Heart left ventricle (tissue), 13 donors: ENCODE measurements around the gene MYH7.

Experiments
- CTCF ChIP-seq, 12 donors: fragments of 200-600 bp; sonication (generic) in 4 of 12; IDR thresholded peaks; one replicate each; pipeline versions ENCODE4 v1.5.0 to v1.8.0; 2018 to 2022; ENCODE audit warnings: antibody characterized with exemption in 12 of 12, mild to moderate bottlenecking in 5 of 12
- POLR2A ChIP-seq, 2 donors: fragments of 450-650 bp; IDR thresholded peaks; one replicate each; pipeline ENCODE4 v1.6.1; 2017; ENCODE audit warnings: antibody characterized with exemption in 2 of 2, mild to moderate bottlenecking in 2 of 2, moderate library complexity in 2 of 2
- donor health status: ischemic (EF 13 %, LVEDD 7.1; RV severe dilation, severe dysfunction).
- donor health status: DM: no; HTN: yes; CAD: no.
- donor health status: DM: no; HTN: no; CAD: no.
- donor health status: ischemic (EF 25% LVEDD 6.9; RV normal size, moderate dysfunction).
- donor health status: ischemic (EF 25% LVEDD 5.7; RV mildly dilated, moderate dysfunction).
- donor health status: ischemic (EF 35%, LVEDD 5.7; RV mildly dilated, moderate dysfunction).
- donor health status: nonischemic (EF 11% LVEDD 7.7; RV severe dilation, severe dysfunction).
- donor health status: DM: yes; HTN: yes; CAD: no.
- donor health status: PGD.
- donor health status: ischemic (EF 29% LVEDD 5.4; RV normal size, mild dysfunction).
- donor health status: nonischemic (EF 23%, LVEDD 6.1; RV moderate dilation, normal function).

DNA sequence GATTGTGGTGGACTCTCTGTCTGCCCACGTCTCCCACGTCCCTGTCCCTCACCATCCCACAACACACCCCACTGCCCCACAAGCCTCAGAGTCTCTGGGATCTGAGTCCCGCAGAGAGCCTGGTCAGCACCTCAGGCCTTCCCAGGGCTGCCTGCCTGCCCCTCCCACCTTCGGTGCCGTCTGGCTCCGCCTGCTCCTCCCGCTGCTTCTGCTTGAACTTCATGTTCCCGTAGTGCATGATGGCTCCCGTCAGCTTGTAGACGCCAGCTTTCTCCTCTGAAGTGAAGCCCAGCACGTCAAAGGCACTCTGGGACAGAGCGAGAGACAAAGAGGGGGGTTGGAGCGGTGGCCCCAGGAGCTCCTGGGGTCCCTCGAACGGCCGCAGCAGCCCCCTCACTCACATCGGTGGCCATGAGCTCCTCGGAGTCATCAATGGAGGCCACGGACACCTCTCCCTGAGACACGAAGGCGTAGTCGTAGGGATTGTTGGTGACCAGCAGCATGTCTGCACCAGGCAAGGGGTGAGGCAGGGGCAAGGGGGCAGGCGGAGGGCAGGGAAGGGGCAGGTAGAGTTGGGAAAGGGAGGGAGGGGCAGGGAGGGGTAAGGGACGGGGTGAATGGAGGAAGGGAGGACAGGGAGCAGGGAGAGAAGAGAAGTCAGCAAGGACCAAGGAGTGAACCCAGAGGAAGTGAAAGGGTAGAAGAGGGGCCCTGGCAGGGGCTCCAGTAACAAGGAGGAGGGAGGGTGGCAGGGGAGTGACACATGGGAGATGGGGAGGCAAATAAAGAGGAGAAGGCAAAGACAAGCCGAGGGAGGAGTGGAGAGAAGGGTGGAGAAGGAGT lies 32.9 kb downstream of the MYH7 start:
- no peak for TF ChIP-seq CTCF (IDR thresholded peaks at IDR 0.05)
- no peak for TF ChIP-seq POLR2A (IDR thresholded peaks at IDR 0.05)
